Body of pancreas (tissue), 4 donors: Measurements from ENCODE around the gene TKFC.

Experiments
- POLR2A ChIP-seq, 3 donors: fragments of 450-650 bp; IDR thresholded peaks; one replicate each; pipeline ENCODE4 v1.6.1; 2016; ENCODE audit warnings: antibody characterized with exemption in 3 of 3, mild to moderate bottlenecking in 2 of 3
- TF ChIP-seq, protein P1 (sequence below), 7 experiments: fragments of 450-650 bp in 4 of 7; fragments of 200-600 bp in 3 of 7; sonication (generic) in 3 of 7; IDR thresholded peaks; one replicate each; pipeline ENCODE4 v1.5.1; 2016 to 2019; ENCODE audit warnings: antibody characterized with exemption in 7 of 7

- TF ChIP-seq, protein P1, sequence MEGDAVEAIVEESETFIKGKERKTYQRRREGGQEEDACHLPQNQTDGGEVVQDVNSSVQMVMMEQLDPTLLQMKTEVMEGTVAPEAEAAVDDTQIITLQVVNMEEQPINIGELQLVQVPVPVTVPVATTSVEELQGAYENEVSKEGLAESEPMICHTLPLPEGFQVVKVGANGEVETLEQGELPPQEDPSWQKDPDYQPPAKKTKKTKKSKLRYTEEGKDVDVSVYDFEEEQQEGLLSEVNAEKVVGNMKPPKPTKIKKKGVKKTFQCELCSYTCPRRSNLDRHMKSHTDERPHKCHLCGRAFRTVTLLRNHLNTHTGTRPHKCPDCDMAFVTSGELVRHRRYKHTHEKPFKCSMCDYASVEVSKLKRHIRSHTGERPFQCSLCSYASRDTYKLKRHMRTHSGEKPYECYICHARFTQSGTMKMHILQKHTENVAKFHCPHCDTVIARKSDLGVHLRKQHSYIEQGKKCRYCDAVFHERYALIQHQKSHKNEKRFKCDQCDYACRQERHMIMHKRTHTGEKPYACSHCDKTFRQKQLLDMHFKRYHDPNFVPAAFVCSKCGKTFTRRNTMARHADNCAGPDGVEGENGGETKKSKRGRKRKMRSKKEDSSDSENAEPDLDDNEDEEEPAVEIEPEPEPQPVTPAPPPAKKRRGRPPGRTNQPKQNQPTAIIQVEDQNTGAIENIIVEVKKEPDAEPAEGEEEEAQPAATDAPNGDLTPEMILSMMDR (IDR thresholded peaks at IDR 0.05), result no peak
- TF ChIP-seq POLR2A (IDR thresholded peaks at IDR 0.05), result no peak
Observed at GRCh38 chr11:61335355-61335710, 2.3 kb downstream of the TKFC start.
